SK-N-SH treated with all-trans-retinoic acid at 6 μM for 48 hours (cell line): ENCODE results near the gene TSHZ1.

Experiments used
- ATAC-seq: fragments of 200-7000 bp; cut with Tn5 transposase; 3 replicates; pipeline ENCODE4 v1.9.1; 2020; ENCODE audit warnings: mild to moderate bottlenecking, moderate library complexity
- ARNTL ChIP-seq: fragments of 450-650 bp; formaldehyde crosslinking; IDR thresholded peaks from 2 replicates; pipeline ENCODE4 v1.5.0; 2020; ENCODE audit warnings: low read depth, mild to moderate bottlenecking, moderate library complexity, borderline replicate concordance
- BACH2 ChIP-seq: fragments of 250-450 bp; sonication (Bioruptor Pico); IDR thresholded peaks from 2 replicates; pipeline ENCODE4 v1.9.0; 2021; ENCODE audit warnings: mild to moderate bottlenecking, borderline replicate concordance
- ESRRG ChIP-seq: fragments of 250-450 bp; sonication (Bioruptor Pico); IDR thresholded peaks from 2 replicates; pipeline ENCODE4 v1.6.1; 2021; ENCODE audit warnings: mild to moderate bottlenecking
- GLIS3 ChIP-seq: fragments of 250-450 bp; sonication (Bioruptor Pico); IDR thresholded peaks from 2 replicates; pipeline ENCODE4 v1.5.0; 2020; ENCODE audit warnings: mild to moderate bottlenecking, moderate library complexity
- ISL1 ChIP-seq: fragments of 250-450 bp; sonication (Bioruptor Pico); IDR thresholded peaks from 2 replicates; pipeline ENCODE4 v2.1.2; 2022; ENCODE audit warnings: mild to moderate bottlenecking, moderate library complexity
- PATZ1 ChIP-seq: fragments of 250-450 bp; sonication (Bioruptor Pico); IDR thresholded peaks from 2 replicates; pipeline ENCODE4 v1.8.0; 2020; ENCODE audit warnings: mild to moderate bottlenecking, moderate library complexity, borderline replicate concordance
- TCF4 ChIP-seq: fragments of 250-450 bp; sonication (Bioruptor Pico); IDR thresholded peaks from 2 replicates; pipeline ENCODE4 v1.8.0; 2021; ENCODE audit warnings: mild to moderate bottlenecking, moderate library complexity, borderline replicate concordance
- TOX ChIP-seq: fragments of 250-450 bp; sonication (Bioruptor Pico); IDR thresholded peaks from 2 replicates; pipeline ENCODE4 v1.8.0; 2021; ENCODE audit warnings: mild to moderate bottlenecking, moderate library complexity, borderline replicate concordance
- TSHZ2 ChIP-seq: fragments of 250-450 bp; sonication (Bioruptor Pico); IDR thresholded peaks from 2 replicates; pipeline ENCODE4 v1.5.0; 2020; ENCODE audit warnings: mild to moderate bottlenecking, moderate library complexity
- ZC3H10 ChIP-seq: fragments of 250-450 bp; sonication (Bioruptor Pico); IDR thresholded peaks from 2 replicates; pipeline ENCODE4 v1.5.1; 2021; ENCODE audit warnings: mild to moderate bottlenecking, moderate library complexity
- ZFP3 ChIP-seq: fragments of 250-450 bp; sonication (Bioruptor Pico); IDR thresholded peaks from 2 replicates; pipeline ENCODE4 v1.5.0; 2020; ENCODE audit warnings: mild to moderate bottlenecking, moderate library complexity
- ZFP30 ChIP-seq: fragments of 450-650 bp; formaldehyde crosslinking; IDR thresholded peaks from 2 replicates; pipeline ENCODE4 v1.5.0; 2022; ENCODE audit warnings: mild to moderate bottlenecking, moderate library complexity
- ZNF565 ChIP-seq: fragments of 450-650 bp; formaldehyde crosslinking; conservative IDR thresholded peaks from 2 replicates; pipeline ENCODE4 v1.5.0; 2020; ENCODE audit warnings: low read depth, mild to moderate bottlenecking, moderate library complexity
- ZNF70 ChIP-seq: fragments of 450-650 bp; formaldehyde crosslinking; IDR thresholded peaks from 2 replicates; pipeline ENCODE4 v1.5.0; 2020; ENCODE audit warnings: mild to moderate bottlenecking, moderate library complexity
- ZNF8 ChIP-seq: fragments of 450-650 bp; formaldehyde crosslinking; IDR thresholded peaks from 2 replicates; pipeline ENCODE4 v1.5.0; 2020; ENCODE audit warnings: mild to moderate bottlenecking, moderate library complexity
- TF ChIP-seq, protein P1 (sequence below): fragments of 250-450 bp; sonication (Bioruptor Pico); IDR thresholded peaks from 2 replicates; pipeline ENCODE4 v1.5.1; 2021; ENCODE audit warnings: mild to moderate bottlenecking, moderate library complexity
- TF ChIP-seq, protein P2 (sequence below): fragments of 250-450 bp; sonication (Bioruptor Pico); IDR thresholded peaks from 2 replicates; pipeline ENCODE4 v1.5.1; 2020; ENCODE audit warnings: low read depth, mild to moderate bottlenecking, moderate library complexity

TSHZ1 gene

DNA sequence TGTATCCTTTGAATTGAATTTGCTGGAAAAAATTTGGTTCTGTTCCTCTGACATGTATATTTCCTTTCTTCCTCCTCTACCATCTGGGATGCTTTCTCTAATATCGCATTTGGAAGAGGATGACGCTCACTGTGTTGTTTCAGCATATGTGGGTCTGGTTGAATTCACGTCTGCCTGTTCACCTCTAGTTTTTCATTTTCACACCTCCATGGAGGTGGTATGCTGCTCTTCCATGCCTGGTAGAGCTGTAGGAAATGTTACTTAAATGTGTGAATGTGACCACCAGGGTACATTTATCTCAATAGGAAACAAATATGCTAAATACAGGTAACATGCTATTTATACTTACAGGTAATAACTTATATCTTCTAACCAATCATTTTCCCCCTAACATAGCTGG, 44.5 kb downstream of the TSHZ1 start:
- no peak for ATAC-seq
- TF ChIP-seq ZNF8 (no peak), BACH2 (CRISPR knock-in tag) (no peak), GLIS3 (CRISPR knock-in tag) (no peak), TSHZ2 (CRISPR knock-in tag) (no peak), TOX (no peak), ISL1 (CRISPR knock-in tag) (no peak), ZNF565 (CRISPR knock-in tag) (no peak), ZFP3 (CRISPR knock-in tag) (no peak), ESRRG (CRISPR knock-in tag) (no peak)

- ATAC-seq: no peak
- TF ChIP-seq BACH2 (CRISPR knock-in tag) (no peak), ISL1 (CRISPR knock-in tag) (no peak)
These were observed 45.8 kb downstream of the TSHZ1 start for GRCh38 chr18:75256376-75256775.

DNA sequence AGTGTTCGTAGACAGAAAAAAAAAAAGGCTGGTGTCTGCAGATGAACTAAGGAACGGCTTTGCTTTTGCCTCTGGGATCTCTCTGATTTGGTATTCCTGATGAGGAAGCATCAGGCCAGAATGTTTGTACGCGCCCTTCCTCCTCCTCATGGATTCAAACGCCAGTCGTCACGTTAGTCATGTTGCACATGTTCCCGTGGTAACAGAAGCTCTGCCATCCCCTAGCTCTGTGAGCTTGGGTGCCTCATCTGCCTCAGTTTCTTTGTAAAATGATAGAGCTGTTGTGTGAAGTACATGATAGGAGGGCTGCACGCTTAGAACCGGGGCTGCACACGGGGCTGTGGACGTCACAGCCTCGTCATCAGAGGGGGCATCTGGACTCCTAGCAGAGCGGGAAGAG, 47.0 kb downstream of the TSHZ1 start:
- no peak for ATAC-seq
- TF ChIP-seq ISL1 (CRISPR knock-in tag) (no peak), ARNTL (CRISPR knock-in tag) (no peak), PATZ1 (CRISPR knock-in tag) (no peak), ZNF70 (no peak), ZNF8 (no peak), ZC3H10 (no peak), TCF4 (CRISPR knock-in tag) (no peak), ZFP30 (CRISPR knock-in tag) (no peak)
- TF ChIP-seq, protein P1, sequence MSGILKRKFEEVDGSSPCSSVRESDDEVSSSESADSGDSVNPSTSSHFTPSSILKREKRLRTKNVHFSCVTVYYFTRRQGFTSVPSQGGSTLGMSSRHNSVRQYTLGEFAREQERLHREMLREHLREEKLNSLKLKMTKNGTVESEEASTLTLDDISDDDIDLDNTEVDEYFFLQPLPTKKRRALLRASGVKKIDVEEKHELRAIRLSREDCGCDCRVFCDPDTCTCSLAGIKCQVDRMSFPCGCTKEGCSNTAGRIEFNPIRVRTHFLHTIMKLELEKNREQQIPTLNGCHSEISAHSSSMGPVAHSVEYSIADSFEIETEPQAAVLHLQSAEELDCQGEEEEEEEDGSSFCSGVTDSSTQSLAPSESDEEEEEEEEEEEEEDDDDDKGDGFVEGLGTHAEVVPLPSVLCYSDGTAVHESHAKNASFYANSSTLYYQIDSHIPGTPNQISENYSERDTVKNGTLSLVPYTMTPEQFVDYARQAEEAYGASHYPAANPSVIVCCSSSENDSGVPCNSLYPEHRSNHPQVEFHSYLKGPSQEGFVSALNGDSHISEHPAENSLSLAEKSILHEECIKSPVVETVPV (CRISPR knock-in tag): no peak
- TF ChIP-seq, all 23 proteins: peak for 0

DNA sequence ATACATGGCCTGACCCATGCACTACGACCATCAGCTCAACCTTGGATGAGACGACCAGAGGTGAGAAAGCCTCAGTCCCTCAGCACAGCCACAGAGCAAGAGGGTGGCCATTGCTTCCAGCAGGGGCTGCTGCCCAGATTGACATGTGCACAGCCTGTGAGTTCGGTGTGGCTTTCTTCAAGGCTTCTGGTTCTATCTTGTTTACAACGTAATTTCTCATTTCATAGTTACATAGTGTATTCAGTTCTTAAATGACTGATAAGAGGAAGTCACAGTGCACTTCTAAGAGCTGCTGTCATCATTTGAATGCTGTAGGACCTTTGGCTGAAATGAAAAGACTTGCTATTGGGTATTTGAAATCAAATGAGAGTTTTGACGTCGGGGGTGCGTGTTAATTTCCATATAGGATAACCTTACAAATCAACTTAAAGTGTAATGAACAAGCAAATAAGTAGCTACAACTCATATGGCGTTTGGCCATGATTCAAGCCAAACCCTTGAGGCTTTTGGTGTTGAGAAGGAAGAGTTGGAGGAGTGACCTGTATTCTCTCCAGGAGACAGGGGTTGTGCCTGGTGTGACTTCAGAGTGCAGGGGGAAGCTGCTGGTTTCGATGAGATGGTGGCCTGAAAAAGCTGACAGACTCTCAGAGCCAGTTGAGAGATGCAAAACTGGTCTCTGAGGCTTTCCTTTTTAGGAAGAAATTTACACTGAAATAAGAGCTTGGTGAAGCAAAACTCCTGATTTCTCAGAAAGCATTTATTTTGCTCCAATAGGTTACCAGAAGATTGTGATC, 51.0 kb downstream of the TSHZ1 start:
- TF ChIP-seq ESRRG (CRISPR knock-in tag) (no peak), ZNF8 (no peak), TOX (no peak), ZC3H10 (no peak)
- TF ChIP-seq, protein P1 (CRISPR knock-in tag): no peak
- TF ChIP-seq, protein P2, sequence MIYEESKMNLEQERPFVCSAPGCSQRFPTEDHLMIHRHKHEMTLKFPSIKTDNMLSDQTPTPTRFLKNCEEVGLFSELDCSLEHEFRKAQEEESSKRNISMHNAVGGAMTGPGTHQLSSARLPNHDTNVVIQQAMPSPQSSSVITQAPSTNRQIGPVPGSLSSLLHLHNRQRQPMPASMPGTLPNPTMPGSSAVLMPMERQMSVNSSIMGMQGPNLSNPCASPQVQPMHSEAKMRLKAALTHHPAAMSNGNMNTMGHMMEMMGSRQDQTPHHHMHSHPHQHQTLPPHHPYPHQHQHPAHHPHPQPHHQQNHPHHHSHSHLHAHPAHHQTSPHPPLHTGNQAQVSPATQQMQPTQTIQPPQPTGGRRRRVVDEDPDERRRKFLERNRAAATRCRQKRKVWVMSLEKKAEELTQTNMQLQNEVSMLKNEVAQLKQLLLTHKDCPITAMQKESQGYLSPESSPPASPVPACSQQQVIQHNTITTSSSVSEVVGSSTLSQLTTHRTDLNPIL (CRISPR knock-in tag): no peak
- TF ChIP-seq, all 23 proteins: peak for 0
- no peak for ATAC-seq
